IMR-90 (cell line): ENCODE data around the gene PLOD1. TPM values are rescaled to one million over a fixed set of nuclear protein-coding genes. Genes with fewer than 3 reads are reported as not detected.

ENCODE experiments used
- ATAC-seq: fragments of 200-7000 bp; cut with Tn5 transposase; 2 replicates; pipeline ENCODE4 v1.9.1; 2020; ENCODE audit warnings: low read depth, mild to moderate bottlenecking, moderate library complexity
- BruUV-seq: library from RNA; stranded (reverse); fragments of 400-500 nt; replicated peaks from 2 replicates; lab custom pipeline; 2021; lab: Mats Ljungman, UMichigan
- CTCF ChIA-PET: fragments of 300-600 bp; formaldehyde crosslinking; extraction: SDS; loops from one replicate; lab custom pipeline; 2021; ENCODE audit warnings: antibody characterized with exemption; lab: Yijun Ruan, JAX
- POLR2A ChIA-PET: fragments of 300-600 bp; sonication (Branson Sonifier 250); formaldehyde crosslinking; loops from one replicate; lab custom pipeline; 2022; ENCODE audit warnings: antibody characterized with exemption; ENCODE audit not compliant: unreplicated experiment; lab: Charles Lee
- DNase-seq: peaks from one replicate; pipeline ENCODE4 v3.0.0; 2013
- H2AFZ ChIP-seq: replicated peaks from 2 replicates; pipeline ENCODE3; 2013; ENCODE audit warnings: low read length, mild to moderate bottlenecking; ENCODE audit not compliant: poor library complexity
- H2AK5ac ChIP-seq: 2 replicates; pipeline ENCODE4 v1.6.1; 2013; ENCODE audit warnings: low read depth, low read length, inconsistent platforms
- H2AK9ac ChIP-seq: replicated peaks from 2 replicates; pipeline ENCODE3; 2013; ENCODE audit warnings: mild to moderate bottlenecking, low read depth, low read length, moderate library complexity; ENCODE audit not compliant: poor library complexity
- H2BK120ac ChIP-seq: 2 replicates; pipeline ENCODE4 v1.6.1; 2013; ENCODE audit warnings: low read depth, low read length, inconsistent platforms
- H2BK15ac ChIP-seq: 3 replicates; pipeline ENCODE4 v1.6.1; 2013; ENCODE audit warnings: low read depth, low read length, inconsistent platforms
- H2BK20ac ChIP-seq: 2 replicates; pipeline ENCODE4 v1.6.1; 2013; ENCODE audit warnings: low read depth, mild to moderate bottlenecking, inconsistent platforms, low read length, moderate library complexity
- H2BK5ac ChIP-seq: 2 replicates; pipeline ENCODE4 v1.6.1; 2013; ENCODE audit warnings: mild to moderate bottlenecking, low read depth, low read length, inconsistent platforms; ENCODE audit not compliant: poor library complexity, severe bottlenecking
- H3K14ac ChIP-seq: replicated peaks from 2 replicates; pipeline ENCODE4 v1.6.1; 2013; ENCODE audit warnings: low read depth, low read length, inconsistent platforms
- H3K18ac ChIP-seq: 2 replicates; pipeline ENCODE4 v1.6.1; 2013; ENCODE audit warnings: low read depth, low read length, control low read depth
- H3K23ac ChIP-seq: 2 replicates; pipeline ENCODE4 v1.6.1; 2013; ENCODE audit warnings: low read depth, low read length, inconsistent platforms
- H3K27ac ChIP-seq: 2 replicates; pipeline ENCODE4 v1.5.1; 2013; ENCODE audit warnings: mild to moderate bottlenecking, control low read depth, low read length; ENCODE audit not compliant: insufficient read depth
- H3K27me3 ChIP-seq: 2 replicates; pipeline ENCODE4 v1.6.1; 2013; ENCODE audit warnings: low read length; ENCODE audit not compliant: control insufficient read depth, insufficient read depth
- H3K36me3 ChIP-seq: 2 replicates; pipeline ENCODE4 v1.6.1; 2013; ENCODE audit warnings: low read length, mixed read lengths; ENCODE audit not compliant: control insufficient read depth, insufficient read depth
- H3K4ac ChIP-seq: 2 replicates; pipeline ENCODE4 v1.6.1; 2013; ENCODE audit warnings: low read depth, low read length, inconsistent platforms
- H3K4me1 ChIP-seq: 2 replicates; pipeline ENCODE4 v1.6.1; 2013; ENCODE audit warnings: low read length, mixed read lengths; ENCODE audit not compliant: control insufficient read depth, insufficient read depth
- H3K4me2 ChIP-seq: 2 replicates; pipeline ENCODE4 v1.6.1; 2013; ENCODE audit warnings: low read depth, mild to moderate bottlenecking, control low read depth, low read length, moderate library complexity
- H3K4me3 ChIP-seq: 2 replicates; pipeline ENCODE4 v1.5.1; 2013; ENCODE audit warnings: low read depth, mild to moderate bottlenecking, control low read depth, low read length, moderate library complexity; ENCODE audit not compliant: insufficient read depth
- H3K56ac ChIP-seq: 2 replicates; pipeline ENCODE4 v1.6.1; 2013; ENCODE audit warnings: low read length, inconsistent platforms; ENCODE audit not compliant: insufficient read depth; ENCODE audit errors: extremely low read depth
- H3K79me1 ChIP-seq, 2 experiments: 2 replicates each; pipeline ENCODE4 v1.6.1; 2013; ENCODE audit warnings: low read length in 2 of 2, inconsistent platforms in 1 of 2, low read depth in 1 of 2
- H3K9ac ChIP-seq: 2 replicates; pipeline ENCODE4 v1.6.1; 2013; ENCODE audit warnings: low read depth, low read length, control low read depth
- H3K9me1 ChIP-seq: 2 replicates; pipeline ENCODE4 v1.6.1; 2013; ENCODE audit warnings: low read length, inconsistent platforms; ENCODE audit not compliant: insufficient read depth
- H3K9me3 ChIP-seq: 2 replicates; pipeline ENCODE4 v1.6.1; 2013; ENCODE audit warnings: low read length; ENCODE audit not compliant: control insufficient read depth, insufficient read depth
- H4K20me1 ChIP-seq: 2 replicates; pipeline ENCODE4 v1.6.1; 2013; ENCODE audit warnings: low read length, inconsistent platforms; ENCODE audit not compliant: insufficient read depth
- H4K5ac ChIP-seq: 2 replicates; pipeline ENCODE4 v1.6.1; 2013; ENCODE audit warnings: mild to moderate bottlenecking, low read depth, low read length, control low read depth
- H4K8ac ChIP-seq, 2 experiments: 2 replicates each; pipeline ENCODE4 v1.6.1; 2013; ENCODE audit warnings: low read depth in 2 of 2, low read length in 2 of 2, control low read depth in 1 of 2, inconsistent platforms in 1 of 2
- H4K91ac ChIP-seq: 2 replicates; pipeline ENCODE4 v1.6.1; 2013; ENCODE audit warnings: low read depth, low read length, inconsistent platforms; ENCODE audit not compliant: insufficient read depth
- BHLHE40 ChIP-seq: fragments of 150-350 bp; IDR thresholded peaks from 2 replicates; pipeline ENCODE4 v1.6.1; 2016; ENCODE audit warnings: mild to moderate bottlenecking, low read depth, low read length
- CEBPB ChIP-seq: IDR thresholded peaks from 2 replicates; pipeline ENCODE4 v1.6.1; 2012; ENCODE audit warnings: low read depth, low read length, improper control_type of control experiment
- WGBS, 2 experiments: methylation state at CpG; one replicate each; pipeline versions ENCODE4 v1.1.5 to v1.1.7; 2013; ENCODE audit warnings: missing lambda C conversion rate in 2 of 2; ENCODE audit not compliant: insufficient read length in 1 of 2; ENCODE audit errors: extremely low coverage in 2 of 2; 5-methylcytosine and 5-hydroxymethylcytosine counted together
- dilution Hi-C: fragments of 300-500 bp; cut with HindIII; formaldehyde crosslinking; loops from one replicate; pipeline ENCODE4 v1.14.3; 2018; ENCODE audit warnings: low sequenced_read_pairs; ENCODE audit not compliant: unreplicated experiment
- in situ Hi-C: fragments of 300-500 bp; cut with MboI; formaldehyde crosslinking; loops from 3 replicates; pipeline ENCODE4 v1.14.3; 2019; ENCODE audit warnings: low sequenced_read_pairs, inconsistent platforms, mixed read lengths
- intact Hi-C: fragments of 100-400 bp; cut with micrococcal nuclease; formaldehyde crosslinking; loops from 2 replicates; pipeline ENCODE4 v1.10.0; 2022
- polyA plus RNA-seq, 3 experiments: library from polyadenylated mRNA; depleted of rRNA; stranded (reverse); fragments of >200 nt; gene quantifications; 2 replicates each; pipeline ENCODE4 v1.2.3, GENCODE V29; 2012; ENCODE audit warnings: low replicate concordance in 1 of 3
- total RNA-seq: library from RNA; depleted of rRNA; stranded (reverse); fragments of >200 nt; gene quantifications from 2 replicates; pipeline ENCODE4 v1.2.3, GENCODE V29; 2012

PLOD1 gene
- total and polyA plus RNA-seq, 2 of the 4 experiments (the other 2 are of a cell fraction): 283 to 609 TPM

GRCh38 chr1:11984121-11984520 is 49.6 kb downstream of the PLOD1 start:
- no peak overlapping the region for H3K4ac ChIP-seq
- peaks cover 5% of the 10 kb centered on the region for H3K4me1 ChIP-seq
- ATAC-seq (no peak), DNase-seq (no peak)
- no peaks in the 10 kb centered on the region for H3K27me3 ChIP-seq
- peaks cover 4% of the 10 kb centered on the region; the same call in 1 of the 2 replicates for H3K9me1 ChIP-seq
- peaks cover 33% of the 10 kb centered on the region for H3K36me3 ChIP-seq
- H3K4me3 ChIP-seq: no peak overlapping the region
- TF ChIP-seq BHLHE40 (no peak), CEBPB (0 out of 2 replicates have a peak, but pooled peaks have one; percentile 20)
- H3K27ac ChIP-seq: no peak overlapping the region
- no peaks in the 10 kb centered on the region for H3K9me3 ChIP-seq
- no peak overlapping the region for H2AFZ ChIP-seq
- POLR2A ChIA-PET: no interaction called here
- no peak overlapping the region for H3K14ac ChIP-seq
- no CpG with 5 or more reads among the region's 5 CpGs for WGBS, 2 experiments
- H2BK5ac ChIP-seq: no peak overlapping the region
- no peak overlapping the region for H3K4me2 ChIP-seq
- intact Hi-C loops: no loop called here
- no peak overlapping the region for H3K9ac ChIP-seq
- H2AK9ac ChIP-seq: peak overlapping the region; percentile 8
- H4K20me1 ChIP-seq: peaks cover 21% of the 10 kb centered on the region
- no peak overlapping the region for H2BK120ac ChIP-seq
- BruUV-seq: no TSS peak
- CTCF ChIA-PET: no interaction called here
- no peak overlapping the region for H2AK5ac ChIP-seq
- no peak overlapping the region for H3K23ac ChIP-seq
- peaks cover 50 to 52% of the 10 kb centered on the region in 2 experiments for H3K79me1 ChIP-seq
- in situ Hi-C loops: no loop called here
- no peak overlapping the region for H3K18ac ChIP-seq
- H4K91ac ChIP-seq: no peak overlapping the region
- no peak overlapping the region for H2BK20ac ChIP-seq
- H4K8ac ChIP-seq: no peak overlapping the region
- H2BK15ac ChIP-seq: no peak overlapping the region
- no peak overlapping the region for H4K5ac ChIP-seq
- dilution Hi-C loops: no loop called here
- H3K56ac ChIP-seq: no peak overlapping the region
